T-cell (primary cell): ENCODE data around the gene TRUB1. TPM values are rescaled to one million over a fixed set of nuclear protein-coding genes. Genes with fewer than 3 reads are reported as not detected.

Source experiments
- ATAC-seq, 4 experiments: fragments of 200-7000 bp in 3 of 4; fragments of 150-1000 bp in 1 of 4; cut with Tn5 transposase; replicated peaks in 1 of 4; 1 replicate in 3 of 4; 2 replicates in 1 of 4; pipeline ENCODE4 v1.10.0; 2021; ENCODE audit warnings: moderate library complexity in 3 of 4, mild to moderate bottlenecking in 2 of 4, moderate number of reproducible peaks in 1 of 4
- CTCF ChIA-PET, 2 donors: fragments of 300-600 bp; sonication (Branson Sonifier 250); formaldehyde crosslinking; loops; one replicate each; lab custom pipeline; 2022; ENCODE audit warnings: antibody characterized with exemption in 2 of 2; lab: Charles Lee
- POLR2A ChIA-PET, 2 donors: fragments of 300-600 bp; sonication (Branson Sonifier 250); formaldehyde crosslinking; loops; one replicate each; lab custom pipeline; 2022; ENCODE audit warnings: antibody characterized with exemption in 2 of 2; lab: Charles Lee
- DNase-seq, 35 experiments: peaks; one replicate each; pipeline versions ENCODE4 v3.0.0 to v3.0.0-alpha.2; 2013 to 2023
- H3K27ac ChIP-seq: one replicate; pipeline ENCODE4 v1.5.1; 2013; ENCODE audit warnings: low read length
- H3K27me3 ChIP-seq, 2 experiments: replicated peaks in 1 of 2; 1 replicate in 1 of 2; 2 replicates in 1 of 2; pipeline versions ENCODE4 v1.6.1 to v1.7.0; 2013; ENCODE audit warnings: low read length in 1 of 2, mixed read lengths in 1 of 2; ENCODE audit not compliant: control insufficient read depth in 2 of 2, insufficient read depth in 2 of 2; ENCODE audit errors: extremely low read depth in 1 of 2
- H3K36me3 ChIP-seq, 2 donors: 1 replicate in 1 of 2; 2 replicates in 1 of 2; pipeline versions ENCODE4 v1.6.1 to v1.7.0; 2013; ENCODE audit warnings: low read length in 1 of 2; ENCODE audit not compliant: control insufficient read depth in 2 of 2, insufficient read depth in 1 of 2; ENCODE audit errors: extremely low read depth in 1 of 2
- H3K4me1 ChIP-seq, 2 experiments: 1 replicate in 1 of 2; 2 replicates in 1 of 2; pipeline versions ENCODE4 v1.6.1 to v1.7.0; 2013; ENCODE audit warnings: low read length in 2 of 2, mixed read lengths in 1 of 2; ENCODE audit not compliant: insufficient read depth in 2 of 2, control insufficient read depth in 1 of 2; ENCODE audit errors: extremely low read depth in 1 of 2
- H3K4me3 ChIP-seq, 2 donors: 1 replicate in 1 of 2; 2 replicates in 1 of 2; pipeline versions ENCODE4 v1.5.1 to v1.7.0; 2013; ENCODE audit warnings: mild to moderate bottlenecking in 2 of 2, low read length in 1 of 2, moderate library complexity in 1 of 2; ENCODE audit not compliant: control insufficient read depth in 1 of 2; ENCODE audit errors: extremely low read depth in 1 of 2
- H3K9me3 ChIP-seq: 2 replicates; pipeline ENCODE4 v1.7.0; 2013
- H3K27ac Mint-ChIP-seq, 2 donors: one replicate each; pipeline ENCODE4 v1.8.0; 2020 to 2021; ENCODE audit warnings: mild to moderate bottlenecking in 2 of 2, mixed read lengths in 2 of 2
- H3K27me3 Mint-ChIP-seq, 2 donors: one replicate each; pipeline ENCODE4 v1.8.0; 2021 to 2022; ENCODE audit warnings: mixed read lengths in 2 of 2
- H3K36me3 Mint-ChIP-seq: one replicate; pipeline ENCODE4 v1.8.0; 2021; ENCODE audit warnings: mixed read lengths
- H3K4me1 Mint-ChIP-seq, 3 donors: one replicate each; pipeline ENCODE4 v1.8.0; 2020 to 2022; ENCODE audit warnings: mixed read lengths in 3 of 3, mild to moderate bottlenecking in 1 of 3
- H3K4me3 Mint-ChIP-seq, 3 donors: one replicate each; pipeline ENCODE4 v1.8.0; 2020 to 2022; ENCODE audit warnings: mild to moderate bottlenecking in 3 of 3, mixed read lengths in 3 of 3, moderate library complexity in 3 of 3
- H3K9me3 Mint-ChIP-seq, 3 donors: one replicate each; pipeline ENCODE4 v1.8.0; 2020 to 2022; ENCODE audit warnings: mixed read lengths in 3 of 3
- WGBS: methylation state at CpG from one replicate; pipeline ENCODE4 v1.1.5; 2013; ENCODE audit warnings: missing lambda C conversion rate; ENCODE audit not compliant: insufficient coverage; 5-methylcytosine and 5-hydroxymethylcytosine counted together
- total RNA-seq, 35 experiments: library from RNA in 6 of 35; stranded (reverse) in 6 of 35; fragments of 120-200 nt in 1 of 35; gene quantifications; one replicate each; pipeline versions ENCODE4 v1.2.1 to v1.2.4 and lab custom pipeline; 2013 to 2026

Gene TRUB1
- total RNA-seq, 5 donors from 2014 or later (not counting 1 experiment from before 2014, with no cell fraction given) = 8.8 to 17.0 (median 11.0) TPM

GRCh38 chr10:114974625-114975024 is 36.6 kb downstream of the TRUB1 start:
- H3K36me3 Mint-ChIP-seq = peaks cover 38% of the 10 kb centered on the region
- no peaks in the 10 kb centered on the region for H3K9me3 Mint-ChIP-seq
- POLR2A ChIA-PET = no interaction called here
- ATAC-seq (no peak), DNase-seq (no peak)
- Histone ChIP-seq H3K27ac (no peak overlapping the region), H3K9me3 (no peaks in the 10 kb centered on the region), H3K36me3 (no peaks in the 10 kb centered on the region), H3K27me3 (no peaks in the 10 kb centered on the region), H3K4me1 (peaks cover 0 to 6% of the 10 kb centered on the region in 2 experiments), H3K4me3 (no peak overlapping the region)
- no peak overlapping the region for H3K4me3 Mint-ChIP-seq
- no peaks in the 10 kb centered on the region for H3K27me3 Mint-ChIP-seq
- WGBS = 100% methylated on average over 4 of the region's 5 CpGs
- peaks cover 0 to 9% (median 8%) of the 10 kb centered on the region in 3 donors for H3K4me1 Mint-ChIP-seq
- CTCF ChIA-PET = no interaction called here
- H3K27ac Mint-ChIP-seq = no peak overlapping the region

- no peaks in the 10 kb centered on the region for H3K27me3 Mint-ChIP-seq
- POLR2A ChIA-PET = no interaction called here
- Histone ChIP-seq H3K27me3 (no peaks in the 10 kb centered on the region), H3K4me1 (peaks cover 0 to 5% of the 10 kb centered on the region in 2 experiments), H3K36me3 (no peaks in the 10 kb centered on the region), H3K4me3 (no peak overlapping the region), H3K9me3 (no peaks in the 10 kb centered on the region), H3K27ac (no peak overlapping the region)
- CTCF ChIA-PET = interaction anchor here in 1 of 2 donors (1.2 kb wide), 1 partner anchor 29 kb away, joined by 6 read pairs; no protein-coding TSS in a partner anchor
- no peak for ATAC-seq
- H3K4me1 Mint-ChIP-seq = peaks cover 0 to 6% (median 6%) of the 10 kb centered on the region in 3 donors
- WGBS = 100% methylated on average over 2 of the region's 3 CpGs
- no peaks in the 10 kb centered on the region for H3K9me3 Mint-ChIP-seq
- H3K4me3 Mint-ChIP-seq = no peak overlapping the region
- H3K27ac Mint-ChIP-seq = no peak overlapping the region
- DNase-seq = no peak
- H3K36me3 Mint-ChIP-seq = peaks cover 42% of the 10 kb centered on the region
Observed at GRCh38 chr10:114975091-114975490, 37.1 kb downstream of the TRUB1 start.

- DNase-seq (no peak), ATAC-seq (no peak)
- ChIA-PET POLR2A (no interaction called here), CTCF (interaction anchor here in 1 of 2 donors (0.7 kb wide), 1 partner anchor 750 kb away, joined by 4 read pairs; no protein-coding TSS in a partner anchor)
- Mint-ChIP-seq H3K4me3 (no peak overlapping the region), H3K36me3 (peaks cover 79% of the 10 kb centered on the region), H3K27ac (no peak overlapping the region), H3K4me1 (no peaks in the 10 kb centered on the region), H3K9me3 (peaks cover 10 to 42% (median 20%) of the 10 kb centered on the region in 3 donors), H3K27me3 (no peaks in the 10 kb centered on the region)
- H3K36me3 ChIP-seq = peaks cover 0 to 8% of the 10 kb centered on the region in 2 donors
- H3K27me3 ChIP-seq = no peaks in the 10 kb centered on the region
- H3K4me1 ChIP-seq = no peaks in the 10 kb centered on the region
- H3K4me3 ChIP-seq = no peak overlapping the region
- no peak overlapping the region for H3K27ac ChIP-seq
- H3K9me3 ChIP-seq = peaks cover 3% of the 10 kb centered on the region
Observed at GRCh38 chr10:114982989-114983388, 45.0 kb downstream of the TRUB1 start.

GRCh38 chr10:114987995-114988394 is 50.0 kb downstream of the TRUB1 start:
- POLR2A ChIA-PET = no interaction called here
- H3K36me3 Mint-ChIP-seq = peaks cover 67% of the 10 kb centered on the region

GRCh38 chr10:114990586-114990985 is 52.6 kb downstream of the TRUB1 start:
- H3K27me3 ChIP-seq = no peaks in the 10 kb centered on the region
- CTCF ChIA-PET = no interaction called here
- Mint-ChIP-seq H3K4me3 (no peak overlapping the region), H3K36me3 (peaks cover 50% of the 10 kb centered on the region), H3K27me3 (no peaks in the 10 kb centered on the region), H3K27ac (no peak overlapping the region), H3K9me3 (peaks cover 0 to 6% (median 2%) of the 10 kb centered on the region in 3 donors), H3K4me1 (no peaks in the 10 kb centered on the region)
- 100% methylated on average over 2 of the region's 3 CpGs for WGBS
- ATAC-seq = no peak
- no peak overlapping the region for H3K27ac ChIP-seq
- no peaks in the 10 kb centered on the region for H3K9me3 ChIP-seq
- POLR2A ChIA-PET = no interaction called here
- DNase-seq = no peak
- peaks cover 0 to 3% of the 10 kb centered on the region in 2 donors for H3K36me3 ChIP-seq
- H3K4me1 ChIP-seq = no peaks in the 10 kb centered on the region
- H3K4me3 ChIP-seq = no peak overlapping the region

More at GRCh38 chr10:114987995-114988394, 50.0 kb downstream of the TRUB1 start:
- CTCF ChIA-PET = interaction anchor here in 1 of 2 donors (0.6 kb wide), 1 partner anchor 294 kb away, joined by 9 read pairs; no protein-coding TSS in a partner anchor
- peaks cover 5 to 29% (median 19%) of the 10 kb centered on the region in 3 donors for H3K9me3 Mint-ChIP-seq
- no peaks in the 10 kb centered on the region for H3K4me1 Mint-ChIP-seq
- Histone ChIP-seq H3K27ac (no peak overlapping the region), H3K4me1 (no peaks in the 10 kb centered on the region), H3K36me3 (peaks cover 0 to 4% of the 10 kb centered on the region in 2 donors), H3K27me3 (no peaks in the 10 kb centered on the region), H3K9me3 (peaks cover 3% of the 10 kb centered on the region), H3K4me3 (no peak overlapping the region)
- WGBS = no CpG with 5 or more reads among the region's 1 CpG
- H3K4me3 Mint-ChIP-seq = no peak overlapping the region
- no peak for ATAC-seq
- no peak for DNase-seq
- H3K27ac Mint-ChIP-seq = no peak overlapping the region
- H3K27me3 Mint-ChIP-seq = no peaks in the 10 kb centered on the region

GRCh38 chr10:114990991-114991390 is 53.0 kb downstream of the TRUB1 start:
- H3K4me3 Mint-ChIP-seq = no peak overlapping the region
- CTCF ChIA-PET = no interaction called here
- no peak overlapping the region for H3K27ac ChIP-seq
- no peaks in the 10 kb centered on the region for H3K27me3 ChIP-seq
- H3K9me3 Mint-ChIP-seq = peaks cover 0 to 4% (median 2%) of the 10 kb centered on the region in 3 donors
- H3K9me3 ChIP-seq = no peaks in the 10 kb centered on the region
- DNase-seq = no peak
- H3K36me3 Mint-ChIP-seq = peaks cover 46% of the 10 kb centered on the region
- no peaks in the 10 kb centered on the region for H3K4me1 ChIP-seq
- H3K36me3 ChIP-seq = peaks cover 0 to 3% of the 10 kb centered on the region in 2 donors
- no CpG with 5 or more reads among the region's 4 CpGs for WGBS
- POLR2A ChIA-PET = no interaction called here
- H3K4me1 Mint-ChIP-seq = no peaks in the 10 kb centered on the region
- H3K27ac Mint-ChIP-seq = no peak overlapping the region
- H3K4me3 ChIP-seq = no peak overlapping the region
- H3K27me3 Mint-ChIP-seq = no peaks in the 10 kb centered on the region
- no peak for ATAC-seq
